ENCODE data around the gene ATP7A.

DNA sequence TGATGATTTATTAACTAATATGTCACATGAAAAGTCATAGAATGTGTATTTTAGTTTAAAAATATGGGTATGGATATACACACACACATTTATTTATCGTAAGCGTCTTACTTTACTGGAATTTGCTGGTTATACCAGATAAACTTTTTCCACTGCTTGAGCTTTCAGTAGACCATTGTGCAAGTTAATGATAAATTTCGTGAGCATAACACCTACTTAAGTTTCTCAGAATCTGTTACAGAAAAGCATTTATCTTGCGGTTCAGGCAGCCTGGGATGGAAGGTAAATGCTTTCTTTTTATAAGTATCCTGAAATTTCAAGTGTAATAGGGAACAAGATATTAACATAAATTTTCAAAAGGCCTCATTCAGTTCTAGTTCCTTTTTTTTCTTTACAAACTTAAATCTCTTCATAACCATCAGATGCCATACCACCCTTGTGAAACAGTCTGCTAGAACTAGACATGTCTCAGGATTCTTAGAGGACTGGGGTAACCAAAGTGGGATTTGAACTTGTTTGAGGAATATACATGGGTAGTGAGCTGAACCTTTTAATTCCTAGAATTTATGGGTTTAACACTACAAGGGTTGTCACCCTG lies 27.7 kb downstream of the ATP7A start:
- TF ChIP-seq, protein P1, sequence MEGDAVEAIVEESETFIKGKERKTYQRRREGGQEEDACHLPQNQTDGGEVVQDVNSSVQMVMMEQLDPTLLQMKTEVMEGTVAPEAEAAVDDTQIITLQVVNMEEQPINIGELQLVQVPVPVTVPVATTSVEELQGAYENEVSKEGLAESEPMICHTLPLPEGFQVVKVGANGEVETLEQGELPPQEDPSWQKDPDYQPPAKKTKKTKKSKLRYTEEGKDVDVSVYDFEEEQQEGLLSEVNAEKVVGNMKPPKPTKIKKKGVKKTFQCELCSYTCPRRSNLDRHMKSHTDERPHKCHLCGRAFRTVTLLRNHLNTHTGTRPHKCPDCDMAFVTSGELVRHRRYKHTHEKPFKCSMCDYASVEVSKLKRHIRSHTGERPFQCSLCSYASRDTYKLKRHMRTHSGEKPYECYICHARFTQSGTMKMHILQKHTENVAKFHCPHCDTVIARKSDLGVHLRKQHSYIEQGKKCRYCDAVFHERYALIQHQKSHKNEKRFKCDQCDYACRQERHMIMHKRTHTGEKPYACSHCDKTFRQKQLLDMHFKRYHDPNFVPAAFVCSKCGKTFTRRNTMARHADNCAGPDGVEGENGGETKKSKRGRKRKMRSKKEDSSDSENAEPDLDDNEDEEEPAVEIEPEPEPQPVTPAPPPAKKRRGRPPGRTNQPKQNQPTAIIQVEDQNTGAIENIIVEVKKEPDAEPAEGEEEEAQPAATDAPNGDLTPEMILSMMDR (IDR thresholded peaks at IDR 0.05) = no peak
- no peak for TF ChIP-seq POLR2A (IDR thresholded peaks at IDR 0.05)
